Urothelium cell line (cell line): ENCODE data around the gene OPN1MW3.
"Not testable (repeated sequence)": the region's sequence is repeated elsewhere in the genome, so short reads cannot be mapped to it uniquely, and the experiment has no call there.

Source experiments
- DNase-seq: peaks from one replicate; pipeline ENCODE4 v3.0.0; 2011; ENCODE audit warnings: low spot score, mixed read lengths
- FAIRE-seq: peaks from 2 replicates; lab custom pipeline; 2011; peaks lifted over from hg19 to GRCh38; lab: Jason Lieb, UNC

OPN1MW3 gene

DNA sequence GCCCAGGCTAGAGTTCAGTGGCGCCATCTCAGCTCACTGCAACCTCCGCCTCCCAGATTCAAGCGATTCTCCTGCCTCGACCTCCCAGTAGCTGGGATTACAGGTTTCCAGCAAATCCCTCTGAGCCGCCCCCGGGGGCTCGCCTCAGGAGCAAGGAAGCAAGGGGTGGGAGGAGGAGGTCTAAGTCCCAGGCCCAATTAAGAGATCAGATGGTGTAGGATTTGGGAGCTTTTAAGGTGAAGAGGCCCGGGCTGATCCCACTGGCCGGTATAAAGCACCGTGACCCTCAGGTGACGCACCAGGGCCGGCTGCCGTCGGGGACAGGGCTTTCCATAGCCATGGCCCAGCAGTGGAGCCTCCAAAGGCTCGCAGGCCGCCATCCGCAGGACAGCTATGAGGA lies at the start of gene OPN1MW3:
TSS of gene OPN1MW3 (plus strand) at position 301 of the 400 bp plus-strand sequence. CDS start at position 339, 38 bp downstream.
- FAIRE-seq, DNase-seq: not testable (repeated sequence)

DNA sequence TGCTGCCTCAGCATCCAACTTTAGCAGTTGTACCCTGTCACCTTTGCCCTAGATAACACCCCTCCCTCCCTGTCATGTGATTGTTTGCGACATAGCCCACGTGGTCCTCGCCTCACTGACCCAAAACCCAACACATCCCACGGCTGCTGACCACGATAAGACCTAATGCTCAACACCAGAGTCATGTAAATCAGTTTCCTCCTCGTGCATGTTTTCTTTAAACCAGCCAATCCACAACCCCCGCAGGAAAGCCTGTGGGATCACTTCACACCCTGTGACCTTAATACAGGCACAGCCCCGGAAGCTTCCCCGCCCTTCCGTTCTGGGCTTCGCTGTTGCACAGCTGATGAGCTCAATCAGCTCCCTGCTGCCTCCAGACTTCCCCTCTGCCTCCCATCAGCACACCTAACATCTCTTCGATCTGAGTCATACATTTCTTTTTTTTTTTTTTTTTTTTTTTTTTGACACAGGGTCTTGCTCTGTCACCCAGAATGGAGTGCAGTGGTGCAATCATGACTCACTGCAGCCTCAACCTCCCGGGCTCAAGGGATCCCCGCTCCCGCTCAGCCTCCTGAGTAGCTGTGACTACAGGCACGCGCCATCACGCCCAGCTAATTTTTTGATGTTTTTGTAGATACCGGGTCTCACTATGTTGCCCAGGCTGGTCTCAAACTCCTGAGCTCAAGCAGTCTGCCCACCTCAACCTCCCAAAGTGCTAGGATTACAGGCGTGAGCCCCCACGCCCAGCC lies 47.5 kb upstream of the OPN1MW3 start:
- DNase-seq, FAIRE-seq: not testable (repeated sequence)

GRCh38 chrX:154211057-154211456 lies 46.3 kb upstream of the OPN1MW3 start:
- not testable (repeated sequence) for DNase-seq, FAIRE-seq

DNA sequence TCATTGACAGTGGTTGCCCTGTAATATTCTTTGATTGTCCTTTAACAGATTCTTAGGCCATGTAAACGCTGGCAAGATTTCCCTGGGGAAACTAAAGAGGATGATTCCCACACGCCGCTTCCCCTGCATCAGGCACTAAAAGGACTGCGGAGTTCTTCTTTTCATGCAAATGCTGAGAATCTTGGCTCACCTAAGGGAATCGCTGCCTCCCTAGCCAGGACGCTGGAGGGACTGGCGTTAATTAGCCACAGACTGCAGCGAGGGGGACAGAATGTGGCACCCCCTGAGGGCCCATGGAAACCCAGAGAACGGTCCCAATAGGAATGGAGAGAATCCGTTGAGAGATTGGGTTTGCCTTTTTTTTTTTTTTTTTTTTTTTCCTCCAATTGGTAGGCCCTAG lies 45.9 kb upstream of the OPN1MW3 start:
- not testable (repeated sequence) for FAIRE-seq, DNase-seq

DNA sequence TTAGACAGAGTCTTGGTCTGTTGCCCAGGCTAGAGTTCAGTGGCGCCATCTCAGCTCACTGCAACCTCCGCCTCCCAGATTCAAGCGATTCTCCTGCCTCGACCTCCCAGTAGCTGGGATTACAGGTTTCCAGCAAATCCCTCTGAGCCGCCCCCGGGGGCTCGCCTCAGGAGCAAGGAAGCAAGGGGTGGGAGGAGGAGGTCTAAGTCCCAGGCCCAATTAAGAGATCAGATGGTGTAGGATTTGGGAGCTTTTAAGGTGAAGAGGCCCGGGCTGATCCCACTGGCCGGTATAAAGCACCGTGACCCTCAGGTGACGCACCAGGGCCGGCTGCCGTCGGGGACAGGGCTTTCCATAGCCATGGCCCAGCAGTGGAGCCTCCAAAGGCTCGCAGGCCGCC lies 37.9 kb upstream of the OPN1MW3 start, which contains the start of gene OPN1MW2:
TSS of gene OPN1MW2 (plus strand) at position 301 of the 400 bp plus-strand sequence. CDS start at position 361, 60 bp downstream.
- not testable (repeated sequence) for DNase-seq, FAIRE-seq

- not testable (repeated sequence) for DNase-seq, FAIRE-seq
Observed at GRCh38 chrX:154225292-154225691, 32.1 kb upstream of the OPN1MW3 start.

GRCh38 chrX:154226706-154227105 lies 30.7 kb upstream of the OPN1MW3 start:
- DNase-seq, FAIRE-seq: not testable (repeated sequence)

GRCh38 chrX:154231443-154231842 lies 25.9 kb upstream of the OPN1MW3 start:
- DNase-seq, FAIRE-seq: not testable (repeated sequence)

GRCh38 chrX:154233620-154234019 lies 23.8 kb upstream of the OPN1MW3 start:
- DNase-seq, FAIRE-seq: not testable (repeated sequence)

- not testable (repeated sequence) for FAIRE-seq, DNase-seq
Observed at GRCh38 chrX:154238939-154239559, 18.3 kb upstream of the OPN1MW3 start.

GRCh38 chrX:154239982-154240503 lies 17.3 kb upstream of the OPN1MW3 start:
- FAIRE-seq, result not testable (repeated sequence)

GRCh38 chrX:154247377-154248045 lies 9.9 kb upstream of the OPN1MW3 start:
- not testable (repeated sequence) for FAIRE-seq, DNase-seq

More at GRCh38 chrX:154239982-154240503, 17.3 kb upstream of the OPN1MW3 start:
- DNase-seq, result not testable (repeated sequence)

- DNase-seq, FAIRE-seq: not testable (repeated sequence)
Observed at GRCh38 chrX:154248076-154248475, 9.3 kb upstream of the OPN1MW3 start.

- not testable (repeated sequence) for DNase-seq, FAIRE-seq
Observed at GRCh38 chrX:154258711-154259110, 1.3 kb downstream of the OPN1MW3 start.

DNA sequence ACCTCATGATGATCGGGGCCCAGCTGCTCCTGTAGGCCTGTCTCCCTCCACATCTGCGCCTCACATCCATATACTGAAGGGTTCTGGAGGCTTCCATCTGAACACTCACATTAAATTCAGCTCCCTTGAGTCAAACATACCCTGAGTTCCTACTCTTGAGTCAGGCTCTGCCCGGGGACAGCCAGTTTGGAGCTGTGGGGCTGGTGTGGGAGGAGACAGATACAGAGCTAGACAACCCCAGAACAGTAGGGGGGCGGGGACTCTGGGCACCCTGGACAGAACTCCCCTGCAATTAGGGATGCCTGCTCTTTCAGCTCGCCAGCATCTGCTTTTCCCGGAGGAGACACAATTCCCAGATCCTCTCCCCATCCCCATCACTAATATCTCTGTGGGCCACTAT lies 5.7 kb downstream of the OPN1MW3 start:
- DNase-seq, FAIRE-seq: not testable (repeated sequence)

GRCh38 chrX:154269245-154269644 lies 11.9 kb downstream of the OPN1MW3 start:
- DNase-seq, FAIRE-seq: not testable (repeated sequence)

GRCh38 chrX:154284489-154285338 lies 27.3 kb downstream of the OPN1MW3 start:
- FAIRE-seq, DNase-seq: not testable (repeated sequence)

DNA sequence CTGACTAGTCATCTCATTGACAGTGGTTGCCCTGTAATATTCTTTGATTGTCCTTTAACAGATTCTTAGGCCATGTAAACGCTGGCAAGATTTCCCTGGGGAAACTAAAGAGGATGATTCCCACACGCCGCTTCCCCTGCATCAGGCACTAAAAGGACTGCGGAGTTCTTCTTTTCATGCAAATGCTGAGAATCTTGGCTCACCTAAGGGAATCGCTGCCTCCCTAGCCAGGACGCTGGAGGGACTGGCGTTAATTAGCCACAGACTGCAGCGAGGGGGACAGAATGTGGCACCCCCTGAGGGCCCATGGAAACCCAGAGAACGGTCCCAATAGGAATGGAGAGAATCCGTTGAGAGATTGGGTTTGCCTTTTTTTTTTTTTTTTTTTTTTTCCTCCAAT lies 29.0 kb downstream of the OPN1MW3 start:
- FAIRE-seq, DNase-seq: not testable (repeated sequence)

GRCh38 chrX:154294791-154295574 lies 37.6 kb downstream of the OPN1MW3 start, which contains the start of gene TEX28:
Gene TEX28 (minus strand): TSS chrX:154295124. CDS start chrX:154292117, 3,007 bp downstream.
- no peak for FAIRE-seq
- DNase-seq, result no peak
